Measurements from ENCODE around the gene LINGO4.
A peak's percentile ranks its signal among the peaks of the same experiment; 100 is the strongest.

The LINGO4 gene, protein sequence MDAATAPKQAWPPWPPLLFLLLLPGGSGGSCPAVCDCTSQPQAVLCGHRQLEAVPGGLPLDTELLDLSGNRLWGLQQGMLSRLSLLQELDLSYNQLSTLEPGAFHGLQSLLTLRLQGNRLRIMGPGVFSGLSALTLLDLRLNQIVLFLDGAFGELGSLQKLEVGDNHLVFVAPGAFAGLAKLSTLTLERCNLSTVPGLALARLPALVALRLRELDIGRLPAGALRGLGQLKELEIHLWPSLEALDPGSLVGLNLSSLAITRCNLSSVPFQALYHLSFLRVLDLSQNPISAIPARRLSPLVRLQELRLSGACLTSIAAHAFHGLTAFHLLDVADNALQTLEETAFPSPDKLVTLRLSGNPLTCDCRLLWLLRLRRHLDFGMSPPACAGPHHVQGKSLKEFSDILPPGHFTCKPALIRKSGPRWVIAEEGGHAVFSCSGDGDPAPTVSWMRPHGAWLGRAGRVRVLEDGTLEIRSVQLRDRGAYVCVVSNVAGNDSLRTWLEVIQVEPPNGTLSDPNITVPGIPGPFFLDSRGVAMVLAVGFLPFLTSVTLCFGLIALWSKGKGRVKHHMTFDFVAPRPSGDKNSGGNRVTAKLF

DNA sequence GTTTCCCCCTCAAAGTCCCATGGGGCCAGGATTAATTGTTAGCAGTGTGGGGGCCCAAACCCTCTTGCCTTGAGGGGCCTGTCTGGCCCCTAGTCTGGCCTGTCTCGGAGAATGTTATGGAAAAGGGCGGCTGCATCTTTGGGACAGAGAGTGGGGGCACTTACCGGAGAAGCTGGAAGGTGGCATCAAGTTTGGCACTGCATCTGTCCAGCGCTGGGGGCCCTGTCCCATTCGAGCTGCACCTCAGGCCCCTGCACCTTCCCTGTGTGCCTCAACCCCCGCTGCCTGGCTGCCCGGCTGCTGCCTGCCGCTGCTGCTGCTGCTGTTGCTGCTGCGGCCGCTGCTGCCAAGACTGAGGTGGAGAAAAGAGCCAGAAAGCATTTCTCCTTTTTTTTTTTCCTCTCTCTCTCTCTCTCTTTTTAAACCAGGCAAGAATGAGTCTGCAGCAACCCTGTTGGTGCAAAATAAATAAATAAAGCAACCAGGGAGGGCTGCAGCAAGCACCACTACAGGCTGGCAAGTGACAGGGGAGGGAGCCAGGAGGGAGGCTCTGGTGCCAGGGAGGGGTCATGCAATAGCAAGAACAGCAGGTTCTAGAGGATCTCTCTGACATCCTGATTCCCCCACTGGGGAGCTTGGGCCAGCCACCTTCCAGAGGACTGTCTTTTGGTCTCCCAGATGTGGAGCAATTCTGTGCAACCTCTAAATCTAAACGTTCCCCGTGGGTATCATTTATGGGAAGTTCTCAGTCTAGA lies at the start of gene LINGO4:
Gene LINGO4 (minus strand): TSS at position 354 of the 755 bp plus-strand sequence. CDS start 2,715 bp downstream, outside the sequence.
- no peak for DNase-seq (ENCODE audit: low spot score)

DNA sequence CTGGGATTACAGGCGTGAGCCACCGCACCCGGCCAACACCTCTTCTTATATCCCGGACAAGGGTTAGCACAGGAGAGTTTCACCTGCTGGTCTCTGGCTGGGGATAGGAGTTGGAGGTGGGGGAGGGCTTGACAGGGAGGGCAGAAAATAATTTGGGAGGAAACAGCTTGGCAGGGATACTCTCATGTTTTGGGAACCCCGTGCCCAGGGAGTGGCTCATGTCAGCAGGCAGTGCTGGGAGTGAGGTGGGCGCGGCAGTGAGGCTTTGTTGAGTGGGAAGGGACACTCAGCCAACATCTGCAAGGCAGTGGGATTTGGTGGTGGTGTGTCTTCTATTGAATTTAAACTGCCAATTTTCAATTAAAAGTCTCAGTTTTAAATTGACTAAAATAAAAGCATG lies 49.4 kb upstream of the LINGO4 start:
- DNase-seq (ENCODE audit: low spot score) = no peak

DNA sequence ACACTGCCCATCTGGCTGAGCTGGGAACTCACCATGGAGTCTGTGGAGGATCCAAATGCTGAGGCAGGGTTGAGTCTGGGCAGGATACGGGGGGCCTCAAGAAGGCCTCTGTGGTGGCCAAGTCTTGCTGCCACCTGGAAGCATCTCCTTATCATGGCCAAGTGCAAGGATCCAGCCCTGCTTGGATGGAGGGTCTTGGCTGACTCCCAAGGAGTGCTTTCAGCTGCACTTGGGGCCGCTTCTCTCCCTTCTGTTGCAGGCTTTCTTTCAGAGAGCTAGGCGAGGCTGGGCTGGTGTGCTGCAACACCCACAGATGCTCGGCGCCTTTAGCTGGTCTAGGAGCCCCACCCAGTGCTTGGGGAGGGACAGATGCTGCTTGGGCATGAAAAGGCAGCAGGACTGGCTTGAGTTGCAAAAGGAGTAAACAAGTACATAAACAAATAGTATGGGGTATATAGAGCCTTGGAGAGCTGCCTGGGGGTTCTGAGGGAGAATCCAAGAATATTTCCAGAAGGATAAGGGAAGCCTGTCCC lies 48.3 kb upstream of the LINGO4 start, which contains the start of gene THEM5:
Gene THEM5 (minus strand): TSS at position 302 of the 533 bp plus-strand sequence. CDS start 147 bp downstream, at position 155.
- no peak for DNase-seq (ENCODE audit: low spot score)

DNA sequence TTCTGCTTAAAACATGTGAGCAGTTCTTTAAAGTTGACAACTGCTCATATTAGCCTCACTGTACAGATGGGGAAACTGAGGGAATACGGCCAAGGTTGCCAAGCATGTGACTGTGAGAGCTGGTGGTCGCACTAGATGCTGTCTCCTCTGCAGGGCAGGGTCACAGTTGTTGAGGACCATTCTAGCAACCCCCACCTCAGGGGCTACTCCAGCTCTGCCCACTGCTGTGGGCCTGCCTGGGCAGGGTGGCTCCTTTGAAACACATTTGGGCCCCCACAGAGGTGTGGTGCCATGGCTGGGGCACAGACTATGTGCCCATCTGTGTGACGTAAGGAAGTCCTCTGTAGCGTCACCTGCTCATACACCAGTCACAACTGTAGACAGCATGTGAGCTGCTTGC lies 47.5 kb upstream of the LINGO4 start:
- DNase-seq (ENCODE audit: low spot score) = no peak

DNA sequence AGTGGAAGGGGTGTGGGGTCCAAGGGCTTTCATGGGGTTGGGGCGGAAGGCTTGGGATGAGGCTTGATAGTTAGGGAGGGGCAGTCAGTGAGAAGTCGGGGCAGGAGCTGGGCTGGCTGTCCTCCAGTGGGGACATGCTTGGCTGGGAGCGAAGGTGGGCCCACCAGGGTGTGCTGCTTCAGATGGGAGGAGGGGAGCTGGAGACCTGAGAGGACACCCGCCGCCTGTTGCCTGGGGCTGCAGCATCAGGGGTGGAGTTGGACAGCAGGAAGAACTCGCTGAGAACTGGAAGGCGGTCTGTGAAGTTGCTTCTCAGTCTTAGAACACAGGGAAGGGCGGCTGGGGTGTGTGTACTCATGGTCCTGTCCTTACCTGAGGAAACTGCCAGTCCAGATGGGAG lies 46.7 kb upstream of the LINGO4 start:
- DNase-seq (ENCODE audit: low spot score) = no peak

DNA sequence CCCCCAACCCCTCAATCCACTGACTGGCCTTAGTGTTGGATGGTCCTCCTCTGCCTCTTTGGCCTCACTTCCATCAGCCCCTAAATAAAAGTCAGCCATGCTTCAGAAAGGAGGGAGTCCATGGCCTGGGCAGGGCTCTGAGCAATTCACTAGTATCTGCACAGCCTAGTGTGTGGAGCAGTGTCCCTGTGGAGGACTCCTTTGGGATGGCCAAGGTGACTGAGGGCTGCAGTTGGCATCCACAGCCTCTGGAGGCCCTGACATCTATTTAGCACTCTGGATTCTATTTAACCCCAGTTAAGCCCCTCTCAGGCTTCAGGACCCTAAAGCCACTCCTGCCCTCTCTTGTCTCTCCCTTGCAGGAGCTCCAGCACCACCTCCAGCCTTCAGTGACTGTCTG lies 44.7 kb upstream of the LINGO4 start:
- no peak for DNase-seq (ENCODE audit: low spot score)

DNA sequence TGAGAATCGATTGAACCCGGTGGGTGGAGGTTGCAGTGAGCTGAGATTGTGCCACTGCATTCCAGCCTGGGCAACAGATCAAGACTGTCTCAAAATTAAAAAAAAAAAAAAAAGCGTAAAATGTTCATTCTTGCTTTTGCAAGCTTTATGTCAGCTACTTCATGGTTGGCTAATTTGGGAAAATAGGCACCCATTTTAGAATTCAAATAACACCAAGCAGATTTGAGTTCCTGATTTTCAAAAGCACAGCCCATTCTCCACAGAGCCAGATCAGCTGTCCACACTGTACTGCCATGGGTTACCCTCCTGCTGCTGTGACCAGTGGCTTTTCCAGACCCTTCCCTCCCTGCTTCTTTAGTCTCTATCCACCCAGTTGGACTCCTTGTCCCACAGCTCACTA lies 43.9 kb upstream of the LINGO4 start:
- DNase-seq (ENCODE audit: low spot score) = no peak

DNA sequence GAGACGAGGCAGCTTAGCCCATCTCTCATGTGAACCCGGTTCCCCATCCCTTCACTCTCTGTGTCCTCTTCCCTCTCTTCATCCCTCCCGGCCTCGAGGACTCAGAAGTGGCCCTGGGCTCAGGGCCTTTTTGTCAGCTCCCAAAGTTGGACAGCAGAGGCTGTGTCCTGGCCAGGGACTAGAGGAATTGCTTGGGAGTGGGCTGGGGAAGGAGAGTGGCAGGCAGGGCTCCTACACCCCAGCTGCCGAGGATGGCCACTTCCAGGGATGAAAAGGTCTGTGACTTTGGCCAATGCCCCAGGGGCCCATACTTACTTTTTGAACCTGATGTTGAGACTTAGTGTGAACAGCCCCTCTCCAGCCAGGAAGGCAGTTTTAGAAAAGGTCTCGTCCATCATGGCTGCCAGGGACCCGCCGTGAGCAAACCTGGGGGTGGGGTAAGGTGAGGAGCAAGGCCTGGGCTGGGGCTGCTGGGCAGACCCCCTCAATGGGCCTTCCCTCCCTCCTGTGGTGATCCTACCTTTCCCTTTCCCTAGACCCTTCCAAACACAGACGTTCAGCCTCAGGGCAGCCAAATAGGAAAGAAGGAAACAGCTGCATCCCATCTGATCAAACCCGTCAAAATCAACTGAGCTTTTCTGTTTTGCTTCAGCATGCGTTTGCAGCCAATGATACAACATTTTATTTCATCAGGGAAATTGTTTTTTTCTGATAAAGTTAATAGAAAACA lies 42.8 kb upstream of the LINGO4 start:
- no peak for DNase-seq (ENCODE audit: low spot score)

DNA sequence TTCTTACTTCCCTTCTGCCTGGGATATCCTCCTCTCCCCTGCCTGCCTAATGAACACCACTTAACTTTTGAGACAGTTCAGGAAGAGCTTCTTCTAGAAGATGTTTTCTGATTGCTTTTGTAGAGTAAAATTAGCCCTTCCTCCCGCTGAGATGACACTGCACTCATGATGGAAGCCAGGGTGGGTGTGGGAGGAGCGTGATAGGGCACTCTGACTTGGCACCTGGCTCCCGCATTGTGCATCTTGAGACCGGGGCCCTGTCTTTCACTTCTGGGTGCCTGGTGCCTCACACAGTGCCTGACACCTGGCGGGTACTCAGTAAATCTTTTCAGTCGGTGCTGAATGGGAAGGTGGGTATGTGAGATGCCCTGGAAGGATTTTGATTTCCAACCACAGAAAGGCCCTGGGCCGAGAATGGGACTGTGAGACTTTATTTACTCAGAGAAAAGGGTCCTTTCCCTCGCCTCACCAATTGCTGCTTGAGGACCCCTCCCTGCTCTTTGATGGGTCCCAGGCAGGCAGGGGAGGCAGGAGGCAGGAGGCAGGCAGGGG lies 41.5 kb upstream of the LINGO4 start:
- DNase-seq (ENCODE audit: low spot score) = no peak

DNA sequence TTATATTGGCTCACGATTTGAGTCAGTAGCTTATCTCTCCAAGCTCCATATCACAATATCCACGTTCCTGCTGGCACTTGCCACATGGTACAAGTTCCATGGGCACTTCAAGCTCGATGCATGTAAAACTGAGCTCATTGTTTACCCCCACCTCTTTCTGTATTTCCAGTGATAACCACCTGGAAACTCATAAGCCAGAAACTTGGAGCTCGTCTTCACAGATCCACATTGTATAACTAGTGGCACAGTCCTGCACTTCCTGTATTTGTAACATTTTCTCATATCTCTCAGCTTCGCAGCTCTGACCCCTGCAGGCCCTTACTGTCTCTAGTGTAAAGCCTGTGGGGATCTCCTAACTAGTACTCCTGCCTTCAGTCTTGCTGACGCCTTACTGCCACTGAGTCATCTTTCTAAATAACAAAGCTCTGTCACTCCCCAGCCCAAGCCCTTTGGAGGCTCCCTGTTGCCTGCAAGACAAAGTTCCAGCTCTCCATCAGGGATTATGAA lies 40.9 kb upstream of the LINGO4 start:
- DNase-seq (ENCODE audit: low spot score) = peak; percentile 78

DNA sequence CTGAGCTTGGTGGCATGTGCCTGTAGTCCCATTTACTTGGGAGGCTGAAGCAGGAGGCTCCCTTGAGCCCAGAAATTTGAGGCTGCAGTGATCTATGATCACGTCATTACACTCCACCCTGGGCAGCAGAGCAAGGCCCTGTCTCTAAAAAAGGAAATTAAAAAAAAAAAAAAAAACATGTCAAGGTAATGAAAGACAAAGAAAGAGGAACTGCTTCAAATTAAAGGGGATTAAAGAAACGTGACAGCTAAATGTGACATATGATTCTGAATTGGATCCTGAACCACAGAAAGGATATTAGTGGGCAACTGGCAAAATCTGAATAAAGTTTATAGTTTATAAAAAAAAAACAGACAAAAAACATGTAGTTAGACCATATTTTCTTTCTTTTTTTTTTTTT lies 38.2 kb upstream of the LINGO4 start:
- DNase-seq (ENCODE audit: low spot score) = no peak

DNA sequence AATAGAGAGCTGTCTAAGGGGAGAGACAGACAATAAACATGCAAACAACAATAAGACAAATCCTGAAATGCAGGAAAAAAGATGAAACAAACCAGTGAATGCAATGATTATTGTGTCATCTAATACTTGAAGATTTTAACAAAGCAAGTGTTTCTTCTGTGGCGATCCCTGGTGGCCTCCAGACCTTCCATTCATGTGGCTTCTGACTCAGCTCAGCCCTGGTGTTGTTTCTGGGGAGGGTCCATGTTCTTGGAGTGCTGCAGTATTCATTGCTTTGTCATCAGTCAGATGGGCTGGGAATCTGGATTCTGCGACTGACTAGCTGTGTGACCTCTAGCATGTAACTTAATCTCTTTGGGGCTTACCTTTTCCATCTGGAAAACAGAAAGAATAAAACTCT lies 35.9 kb upstream of the LINGO4 start:
- DNase-seq (ENCODE audit: low spot score) = no peak

DNA sequence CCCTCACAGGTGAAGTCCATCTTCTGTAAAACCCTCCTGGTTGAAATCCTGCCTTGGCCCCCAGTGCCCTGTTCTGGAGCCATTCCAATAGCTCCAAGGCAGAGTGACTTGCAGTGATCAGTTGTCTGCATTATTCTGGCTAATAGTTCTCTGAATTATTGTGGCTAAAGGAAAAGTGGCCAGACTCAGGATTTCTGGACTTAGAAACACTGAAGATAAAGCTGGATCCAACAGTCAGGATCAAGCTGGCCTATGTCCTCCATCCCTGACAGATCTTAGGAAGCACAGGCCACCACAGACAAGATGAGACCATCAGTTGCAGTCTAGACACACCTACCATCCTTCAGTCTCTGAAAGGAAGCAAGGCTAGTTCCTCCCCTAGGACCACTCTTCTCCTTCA lies 35.2 kb upstream of the LINGO4 start:
- no peak for DNase-seq (ENCODE audit: low spot score)

DNA sequence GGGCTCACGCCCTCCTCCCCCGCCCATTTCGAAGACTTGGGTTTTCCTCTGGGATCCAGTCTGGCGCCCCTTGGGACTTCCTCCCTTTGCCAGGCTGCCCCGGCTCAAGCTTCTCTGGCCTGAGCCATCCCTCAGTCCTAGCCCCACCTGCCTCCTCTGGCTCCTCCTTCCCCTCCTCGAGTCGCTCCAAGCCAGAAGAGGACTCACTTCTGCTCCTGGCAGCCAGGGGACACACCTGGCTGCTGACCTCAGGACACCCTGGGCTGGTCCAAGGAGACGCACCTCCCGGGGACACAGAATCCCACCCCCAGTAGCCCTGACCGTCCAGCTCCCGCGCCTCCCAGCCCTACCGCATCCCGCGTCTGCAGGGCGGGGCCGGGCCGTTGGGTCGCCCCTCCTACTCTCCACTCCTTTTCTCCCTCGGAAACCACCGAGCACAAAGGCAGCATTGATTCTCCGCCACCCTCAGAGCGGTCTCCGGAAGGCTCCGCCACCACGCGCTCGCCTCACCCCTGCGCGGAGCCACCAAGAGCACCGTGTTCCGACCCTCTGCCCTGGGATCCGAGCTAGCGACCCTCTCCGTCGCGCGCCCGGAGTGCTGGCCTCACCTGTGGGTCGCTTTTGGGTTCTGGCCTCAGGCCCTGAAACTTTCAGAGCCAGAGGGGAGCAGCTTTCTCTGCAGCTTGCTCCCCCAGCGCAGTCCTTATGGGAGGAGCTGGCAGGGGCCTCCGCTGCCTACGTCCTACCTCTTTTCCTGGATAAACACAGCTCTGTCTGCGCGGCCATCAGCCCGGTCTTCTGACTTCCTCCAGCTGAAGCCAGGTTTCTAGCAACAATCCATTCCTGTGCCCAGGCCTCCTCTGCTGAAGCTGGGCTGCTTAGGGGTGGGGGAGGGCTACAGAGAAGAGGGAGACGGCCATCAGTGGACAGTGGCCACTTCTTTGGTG lies 34.5 kb upstream of the LINGO4 start, which contains the start of gene C2CD4D:
Gene C2CD4D (minus strand): TSS at position 364 of the 947 bp plus-strand sequence. CDS start 831 bp downstream, outside the sequence.
- no peak for DNase-seq (ENCODE audit: low spot score)

DNA sequence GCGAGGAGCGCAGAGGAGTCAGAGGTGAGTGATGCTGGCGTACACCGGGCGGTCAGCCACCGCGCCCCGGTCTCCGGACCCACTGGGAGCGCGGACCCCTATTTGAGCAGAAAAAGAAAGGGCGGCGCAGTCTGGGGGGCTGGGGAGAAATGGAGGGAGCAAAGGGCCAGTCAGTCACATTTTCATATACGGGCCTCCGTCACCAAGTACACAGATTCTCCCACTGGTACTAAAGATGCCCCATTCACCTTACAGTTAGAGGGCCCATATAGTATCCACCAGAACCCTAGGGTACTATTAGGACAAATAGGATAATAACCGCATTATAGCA lies 33.8 kb upstream of the LINGO4 start:
- DNase-seq (ENCODE audit: low spot score) = no peak

DNA sequence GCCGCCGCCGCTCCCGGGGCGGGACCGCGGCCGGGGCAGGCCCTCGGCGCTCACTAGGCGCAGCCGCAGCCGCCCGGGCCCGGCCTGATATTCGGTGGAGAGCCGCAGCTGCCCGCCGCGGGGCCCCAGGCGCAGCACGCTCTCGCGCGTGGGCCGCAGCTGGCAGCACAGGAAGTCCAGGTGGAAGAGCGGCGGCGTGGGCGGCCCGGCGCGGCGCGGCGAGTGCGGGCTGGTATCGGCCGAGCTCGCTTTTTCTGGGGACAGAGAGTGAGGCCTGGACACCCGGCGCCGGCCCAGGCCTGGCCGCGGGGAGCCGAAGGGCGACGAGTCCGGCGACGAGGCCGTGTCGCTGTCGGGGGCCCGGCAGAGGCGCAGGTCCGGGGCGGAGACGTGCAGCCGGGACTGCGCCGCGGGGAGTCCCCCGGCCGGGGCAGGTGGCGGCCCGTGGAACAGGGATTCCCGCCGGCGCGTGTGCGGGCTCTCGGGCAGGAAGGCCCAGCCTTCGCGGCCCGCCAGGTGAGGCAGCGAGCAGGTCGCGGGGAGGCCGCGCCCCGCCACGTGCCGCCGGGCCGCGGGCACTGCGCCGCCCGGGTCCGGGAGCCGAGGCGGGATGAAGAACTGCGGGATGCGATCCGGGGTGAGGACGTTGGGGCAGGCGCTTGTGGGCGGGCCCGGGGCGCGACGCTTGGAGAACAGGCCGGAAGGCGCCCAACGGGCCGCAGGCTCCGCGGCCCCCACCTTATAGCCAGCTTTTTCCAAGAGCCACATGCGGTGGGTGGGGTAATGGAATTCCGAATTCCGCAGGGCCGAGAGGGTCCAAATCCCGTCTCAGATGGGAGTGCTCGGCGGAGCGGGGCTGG lies 33.2 kb upstream of the LINGO4 start:
- DNase-seq (ENCODE audit: low spot score) = no peak

DNA sequence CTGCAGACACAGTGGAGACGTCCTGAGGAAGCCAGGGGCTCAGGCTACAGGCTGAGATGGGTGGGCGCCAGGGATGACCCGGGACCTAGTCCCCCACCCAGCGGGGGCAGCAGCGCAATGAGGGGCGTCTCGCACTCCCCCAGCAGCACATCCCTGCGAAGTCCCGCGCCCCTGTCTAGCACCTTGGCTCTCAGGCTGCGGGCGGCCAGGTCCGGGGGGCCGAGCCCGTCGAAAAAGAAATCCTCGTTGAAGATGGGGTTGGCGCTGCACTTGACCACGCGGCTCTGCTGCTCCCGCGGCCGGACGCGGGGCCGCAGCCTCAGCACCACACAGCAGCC lies 32.6 kb upstream of the LINGO4 start:
- DNase-seq (ENCODE audit: low spot score) = peak; percentile 53

DNA sequence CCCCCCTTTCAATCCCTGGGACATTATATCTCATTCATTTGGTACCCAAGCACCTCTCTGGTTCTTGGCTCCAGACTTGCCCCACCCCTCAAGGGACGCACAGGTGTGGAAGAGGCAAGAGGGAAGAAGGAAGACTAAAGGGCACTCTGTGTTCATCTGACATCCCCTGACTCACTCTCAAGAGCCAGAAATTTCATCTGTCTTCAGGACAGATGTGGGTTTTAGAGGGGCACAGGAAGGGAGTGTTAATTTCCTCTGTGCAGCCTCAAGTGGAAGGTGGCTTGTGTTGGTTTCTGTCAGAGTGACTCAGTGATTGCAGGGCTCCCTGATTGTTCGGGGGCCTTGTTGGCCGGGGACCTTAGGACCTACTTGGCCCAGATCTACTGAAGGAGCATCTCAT lies 32.0 kb upstream of the LINGO4 start:
- no peak for DNase-seq (ENCODE audit: low spot score)

DNA sequence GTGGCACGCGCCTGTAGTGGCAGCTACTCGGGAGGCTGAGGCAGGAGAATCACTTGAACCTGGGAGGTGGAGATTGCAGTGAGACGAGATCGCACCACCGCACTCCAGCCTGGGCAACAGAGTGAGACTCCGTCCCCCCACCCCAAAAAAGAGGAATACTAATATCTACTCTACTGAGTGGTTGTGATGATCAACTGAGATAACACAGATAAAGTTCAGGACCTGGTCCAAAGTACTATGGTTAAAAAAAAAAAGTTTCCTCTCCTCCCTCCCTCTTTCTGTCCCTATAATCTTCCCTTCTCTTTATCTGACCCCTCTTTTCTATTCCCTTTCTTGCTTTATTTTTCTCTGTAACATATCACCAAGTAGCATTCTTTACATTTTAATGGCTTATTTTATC lies 30.4 kb upstream of the LINGO4 start:
- DNase-seq (ENCODE audit: low spot score) = no peak

All from AG08395 (cell line).